G401.6 (cell line): Measurements from ENCODE around the gene RWDD4.
A peak's percentile ranks its signal among the peaks of the same experiment; 100 is the strongest.
"Not testable (repeated sequence)": the region's sequence is repeated elsewhere in the genome, so short reads cannot be mapped to it uniquely, and the experiment has no call there.

Source experiments
- FAIRE-seq: peaks from 2 replicates; lab custom pipeline; 2012; peaks lifted over from hg19 to GRCh38; lab: Jason Lieb, UNC

The RWDD4 gene

DNA sequence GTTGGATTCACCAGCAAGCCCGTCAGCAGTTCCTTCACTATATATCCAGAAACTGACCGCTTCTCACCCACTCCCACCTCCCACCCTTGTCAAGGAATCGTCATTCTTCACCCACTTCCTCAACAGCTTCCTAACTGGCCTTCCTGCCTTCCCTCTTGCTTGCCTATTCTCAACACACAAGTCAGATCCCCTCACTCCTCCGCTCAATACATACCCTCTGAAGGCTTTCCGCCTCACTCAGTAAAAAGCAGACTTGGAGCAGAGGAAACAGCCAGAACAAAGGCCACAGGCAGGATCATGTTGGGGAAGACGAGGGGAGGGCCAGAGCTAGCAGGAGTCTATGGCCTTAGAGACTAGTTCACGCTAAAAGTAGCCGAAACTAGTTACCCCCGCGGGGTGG, 23.7 kb downstream of the RWDD4 start:
- FAIRE-seq = no peak

DNA sequence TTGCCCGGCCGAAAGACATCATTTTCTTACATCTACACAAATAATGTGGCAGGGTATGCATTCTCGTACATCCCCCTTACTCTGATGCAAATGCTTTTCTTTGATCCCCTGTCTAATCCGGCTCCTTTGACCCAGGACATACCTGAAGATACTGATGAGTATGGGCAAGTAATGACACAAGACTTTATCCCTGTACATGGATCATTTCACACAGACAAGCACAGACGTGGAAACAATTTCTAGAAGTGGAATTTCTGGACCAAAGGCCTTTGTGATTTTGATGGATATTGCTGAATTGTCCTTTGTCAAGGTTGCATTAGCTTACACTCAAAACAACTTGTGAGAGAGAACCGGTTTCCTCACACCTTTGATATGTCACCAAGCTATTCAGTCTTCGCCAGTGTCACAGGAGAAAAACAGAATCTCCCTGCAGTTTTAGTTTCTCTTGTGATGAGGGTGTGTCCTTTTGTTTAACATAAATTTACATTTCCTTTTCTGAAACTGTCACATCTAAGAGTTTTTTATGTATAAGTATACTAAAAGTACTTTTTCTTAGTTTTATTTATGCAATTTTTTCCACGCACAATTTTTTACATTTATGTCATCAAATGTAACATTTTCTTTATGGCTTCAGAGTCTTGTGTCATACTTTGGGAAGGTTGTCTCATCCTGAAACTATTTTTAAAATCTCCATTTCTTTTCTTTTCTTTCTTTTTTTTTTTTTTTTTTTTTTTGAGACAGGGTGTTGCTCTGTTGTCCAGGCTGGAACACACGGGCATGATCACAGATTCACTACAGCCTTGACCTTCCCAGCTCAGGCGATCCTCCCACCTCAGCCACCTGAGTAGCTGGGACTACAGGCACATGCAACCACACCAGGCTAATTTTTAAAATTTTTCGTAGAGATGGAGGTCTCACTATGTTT, 25.2 kb downstream of the RWDD4 start:
- FAIRE-seq = peak; percentile 11

DNA sequence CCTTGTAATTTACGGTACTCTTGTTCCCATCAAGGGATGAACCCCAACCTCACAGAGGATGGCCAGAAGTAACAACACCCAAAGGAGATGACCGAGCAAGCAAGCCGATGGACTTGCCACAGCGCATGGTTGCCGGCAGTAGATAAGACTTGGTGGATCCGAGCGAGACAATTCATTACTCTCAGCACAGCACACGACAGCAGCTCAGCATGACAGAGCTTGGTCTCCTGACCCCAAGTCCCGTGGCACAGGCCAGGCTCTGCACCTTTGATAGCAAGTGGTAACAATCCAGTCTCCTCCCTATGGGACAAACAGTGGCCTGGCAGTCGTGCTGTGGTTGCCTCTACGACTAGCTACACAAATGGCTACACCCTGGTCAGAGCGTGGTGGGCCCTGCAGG, 26.3 kb downstream of the RWDD4 start:
- no peak for FAIRE-seq

DNA sequence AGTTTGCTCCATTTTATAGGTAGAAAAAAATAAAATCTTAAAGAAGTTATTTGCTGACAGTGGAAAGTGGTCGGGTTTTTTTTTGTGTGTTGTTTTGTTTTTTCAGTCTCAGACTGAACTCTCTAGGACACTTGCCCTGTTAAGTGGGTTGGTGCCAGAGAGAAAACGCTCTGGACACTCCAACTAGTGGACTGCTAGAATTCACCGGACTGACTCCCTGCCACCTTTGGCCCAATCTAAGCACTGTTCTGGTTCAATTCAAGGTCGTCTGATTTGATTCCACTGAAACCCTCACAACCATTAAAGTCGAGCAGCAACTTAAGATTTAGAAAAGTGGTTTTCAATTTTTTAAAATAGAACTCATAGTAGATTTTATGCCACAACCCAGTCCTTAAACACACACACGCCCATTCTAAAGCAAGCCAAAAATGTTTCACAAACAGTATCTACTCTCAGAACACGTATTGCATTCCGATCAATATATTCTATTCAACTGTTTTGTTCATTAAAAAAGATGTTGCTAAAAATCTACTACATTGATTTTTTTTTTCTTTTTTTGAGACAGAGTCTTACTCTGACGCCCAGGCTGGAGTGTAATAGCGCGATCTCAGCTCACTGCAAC, 27.3 kb downstream of the RWDD4 start:
- no peak for FAIRE-seq

DNA sequence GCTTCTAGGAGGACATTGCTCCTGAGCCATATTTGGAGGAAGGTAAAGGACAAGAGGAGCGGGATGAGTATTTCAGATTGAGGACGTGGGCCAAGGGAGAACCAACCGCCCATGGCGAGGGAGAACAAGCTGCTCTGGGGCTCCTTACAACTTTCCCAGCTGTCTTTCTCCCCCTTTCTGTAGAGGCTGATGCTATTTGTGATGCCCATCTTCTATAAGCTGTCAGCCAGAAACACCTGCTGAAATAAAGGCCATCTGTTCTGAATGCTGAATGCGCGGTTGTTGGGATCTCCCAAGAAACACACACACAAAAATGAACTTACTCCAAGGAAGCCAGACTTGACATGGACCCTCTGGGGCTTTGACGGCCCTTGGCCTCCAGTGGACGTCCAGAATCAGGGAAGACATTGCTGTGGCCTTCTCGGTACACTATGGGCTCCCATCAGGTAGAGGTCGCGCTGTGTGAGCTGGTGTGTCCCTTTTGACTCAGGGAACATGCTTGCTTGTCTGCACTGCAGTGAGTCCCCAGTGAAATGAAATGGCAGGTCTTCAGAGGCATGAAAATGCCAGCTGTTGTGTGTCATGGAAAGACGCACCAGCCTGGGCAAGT, 30.9 kb downstream of the RWDD4 start:
- FAIRE-seq = no peak

DNA sequence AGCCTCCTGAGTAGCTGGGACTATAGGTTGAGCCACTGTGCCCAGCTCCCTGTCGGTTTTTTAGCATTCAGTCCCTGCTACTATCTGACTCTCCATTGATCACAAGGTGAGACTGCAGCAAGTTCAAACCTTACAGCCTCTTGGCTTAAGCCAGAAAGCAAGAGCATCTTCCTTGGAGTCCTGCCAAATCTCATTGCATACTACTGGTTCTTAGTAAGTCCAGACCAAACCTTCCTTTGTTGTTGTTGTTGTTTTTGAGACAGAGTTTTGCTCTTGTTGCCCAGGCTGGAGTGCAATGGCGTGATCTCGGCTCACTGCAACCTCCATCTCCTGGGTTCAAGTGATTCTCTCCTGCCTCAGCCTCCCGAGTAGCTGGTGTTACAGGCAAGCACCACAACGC, 31.7 kb downstream of the RWDD4 start:
- FAIRE-seq = not testable (repeated sequence)

DNA sequence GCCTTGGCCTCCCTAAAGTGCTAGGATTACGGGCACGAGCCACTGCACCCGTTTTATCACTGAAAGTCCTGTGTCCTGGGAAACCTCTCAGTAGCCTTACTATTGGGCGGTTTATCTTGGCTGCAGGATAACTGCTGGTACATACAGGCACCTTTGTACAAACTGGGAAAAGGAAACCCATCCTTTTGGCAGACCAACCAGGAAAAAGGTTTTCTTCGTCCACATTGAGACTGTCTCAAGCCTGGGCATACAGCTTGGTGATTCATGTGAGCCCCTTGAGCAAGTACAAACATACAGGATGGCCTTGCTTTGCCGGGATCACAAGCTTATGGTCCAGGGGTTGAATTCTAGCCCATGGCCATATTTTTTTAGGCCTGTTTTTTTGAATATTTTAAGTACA, 32.8 kb downstream of the RWDD4 start:
- FAIRE-seq = no peak

DNA sequence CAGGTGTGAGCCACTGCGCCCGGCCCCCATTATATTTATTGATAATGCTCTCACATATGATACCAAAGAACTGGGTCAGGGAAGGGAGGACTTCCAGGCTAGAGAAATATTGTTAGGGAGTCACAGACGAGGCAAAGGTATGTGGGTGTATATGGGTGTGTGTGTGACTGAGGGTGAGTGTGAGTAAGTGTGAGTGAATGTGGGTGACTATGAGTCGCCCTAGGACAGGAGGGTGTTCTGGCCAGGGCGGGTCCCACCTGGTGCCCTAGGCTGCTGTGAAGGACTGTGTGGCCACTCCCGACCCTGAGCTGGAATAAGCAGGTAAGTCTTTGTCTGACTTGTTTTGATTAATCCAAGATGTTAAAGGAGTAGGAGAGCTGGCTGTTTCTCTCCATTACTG, 34.4 kb downstream of the RWDD4 start:
- FAIRE-seq = no peak

DNA sequence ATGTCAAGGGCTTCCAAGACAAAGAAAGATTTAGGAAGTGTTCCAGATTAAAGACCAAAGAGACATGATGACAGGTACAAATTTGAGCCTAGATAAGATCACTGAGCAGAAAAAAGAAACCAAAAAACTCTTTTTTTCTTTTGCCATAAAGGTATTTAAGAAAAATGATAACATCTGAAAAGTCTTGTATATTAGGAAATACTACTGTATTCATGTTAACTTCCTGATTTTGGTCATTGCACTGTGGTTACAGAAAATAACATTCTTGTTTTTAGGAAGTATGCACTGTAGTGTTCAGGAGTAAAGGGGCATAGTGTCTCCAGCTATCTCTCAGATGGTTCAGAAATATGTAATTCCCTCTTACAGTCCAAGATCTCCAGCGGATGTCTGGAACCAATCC, 37.1 kb downstream of the RWDD4 start:
- no peak for FAIRE-seq

DNA sequence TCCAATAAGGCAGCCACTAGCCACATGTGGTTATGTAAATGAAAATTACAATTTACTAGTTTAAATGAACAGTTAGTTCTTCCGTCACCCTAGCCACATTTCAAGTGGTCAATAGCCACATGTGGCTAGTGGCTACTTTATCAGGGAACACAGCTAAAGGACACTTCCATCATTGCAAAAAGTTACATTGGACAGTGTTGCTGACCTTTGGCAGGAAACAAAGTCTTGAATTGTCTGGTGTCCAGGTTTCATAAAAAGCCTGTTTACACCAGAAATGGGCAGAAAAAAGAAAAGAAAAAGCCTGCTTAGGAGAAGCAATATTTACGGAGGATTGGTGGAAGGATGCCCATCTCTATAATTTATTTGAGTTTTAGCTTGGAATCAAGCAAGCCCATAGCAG, 38.6 kb downstream of the RWDD4 start:
- no peak for FAIRE-seq

DNA sequence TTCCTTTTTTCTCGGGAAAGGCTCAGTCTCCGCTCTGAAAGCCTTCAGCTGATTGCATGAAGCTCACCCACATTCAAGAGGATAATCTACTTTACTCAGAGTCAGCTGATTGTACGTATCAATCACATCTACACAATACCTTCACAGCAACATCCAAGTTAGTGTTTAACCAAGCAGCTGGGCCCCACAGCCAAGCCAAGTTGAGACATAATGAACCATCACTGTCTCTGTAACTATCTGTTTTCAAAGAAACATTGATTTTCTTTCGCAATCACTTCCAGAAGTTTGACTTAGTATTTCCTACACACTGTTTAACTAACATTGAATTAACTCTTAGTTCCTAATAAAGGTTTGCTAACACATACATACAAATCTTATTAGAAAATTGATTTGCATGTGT, 40.3 kb downstream of the RWDD4 start:
- no peak for FAIRE-seq

DNA sequence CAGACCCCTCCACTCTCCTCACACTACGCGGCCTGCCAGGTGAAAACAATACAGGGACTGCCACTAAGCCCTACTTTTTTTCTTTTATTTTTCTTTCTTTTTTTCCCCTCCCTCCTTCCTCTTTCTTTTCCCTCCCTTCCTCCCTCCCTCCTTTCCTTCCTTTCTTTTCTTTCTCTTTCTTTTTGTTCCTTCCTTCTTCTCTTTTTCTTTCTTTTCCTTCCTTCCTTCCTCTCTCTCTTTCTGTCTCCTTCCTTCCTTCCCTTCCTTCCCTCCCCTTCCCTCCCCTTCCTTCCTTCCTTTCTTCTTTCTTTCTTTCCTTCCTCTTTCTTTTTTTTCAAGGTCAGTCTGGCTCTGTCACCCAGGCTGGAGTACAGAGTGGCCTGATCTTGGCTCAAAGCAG, 41.9 kb downstream of the RWDD4 start:
- no peak for FAIRE-seq

DNA sequence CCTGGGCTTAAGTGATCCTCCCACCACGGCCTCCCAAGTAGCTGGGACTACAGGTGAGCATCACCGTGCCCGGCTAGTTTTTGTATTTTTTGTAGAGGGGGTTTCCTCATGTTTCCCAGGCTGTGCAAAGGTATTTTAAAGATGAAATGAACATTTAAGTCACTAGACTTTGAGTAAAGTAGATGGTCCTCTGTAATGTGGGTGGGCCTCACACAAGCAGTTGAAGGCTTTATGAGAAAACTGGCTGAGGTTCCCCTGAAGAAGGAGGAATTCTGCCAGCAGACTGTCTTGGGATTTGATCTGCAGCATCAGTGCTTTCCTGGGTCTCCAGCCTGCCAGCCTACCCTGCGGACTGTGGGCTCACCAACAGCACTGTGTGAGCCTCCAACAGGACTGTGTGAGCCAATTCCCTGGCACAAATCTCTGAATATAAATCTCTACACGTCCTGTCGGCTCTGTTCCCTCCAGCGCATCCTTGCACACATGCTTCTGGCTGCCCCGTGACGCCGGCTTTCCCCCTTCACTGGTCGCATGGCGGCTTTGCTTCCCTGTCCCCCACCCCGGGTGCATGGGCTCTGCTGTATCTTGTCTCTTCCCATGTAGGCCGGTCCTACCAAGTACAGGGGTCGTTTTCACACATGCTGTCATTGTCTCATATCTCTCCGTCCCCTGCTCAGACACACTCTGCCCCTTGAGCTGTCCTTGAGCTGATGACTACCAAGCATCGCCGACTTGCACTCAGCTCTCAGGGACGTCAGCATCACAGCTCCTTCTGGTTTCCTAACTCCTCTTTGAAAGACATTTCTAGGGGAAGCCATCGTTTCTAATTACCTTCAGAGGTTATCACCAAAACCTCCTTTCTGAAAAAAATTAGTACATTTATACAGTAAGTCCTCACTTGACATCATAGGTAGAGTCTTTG, 46.4 kb downstream of the RWDD4 start:
- FAIRE-seq = no peak

DNA sequence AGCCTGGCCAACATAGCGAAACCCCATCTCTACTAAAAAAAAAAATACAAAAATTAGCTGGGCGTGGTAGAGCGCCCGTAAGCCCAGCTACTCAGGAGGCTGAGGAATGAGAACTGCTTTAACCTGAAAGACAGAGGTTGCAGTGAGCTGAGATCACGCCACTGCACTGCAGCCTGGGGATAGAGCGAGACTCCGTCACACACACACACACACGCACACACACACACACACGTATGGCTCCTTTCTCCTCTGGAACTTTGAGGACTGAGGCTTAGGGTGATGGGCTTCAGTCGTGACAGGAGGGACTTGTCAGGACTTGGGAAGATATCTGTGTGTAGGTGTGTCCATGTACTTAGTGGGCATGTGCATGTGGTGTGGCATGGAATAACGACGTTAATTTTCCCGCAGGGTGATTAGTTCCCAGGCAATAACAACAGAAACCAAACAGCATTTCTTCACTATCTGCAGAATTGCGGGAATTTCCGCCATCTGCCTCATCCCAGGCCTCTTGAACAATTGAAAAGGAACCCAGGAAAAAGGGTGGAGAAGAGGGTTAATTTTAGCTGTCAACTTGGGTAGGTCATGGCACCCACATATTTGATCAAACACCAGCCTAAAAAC, 47.7 kb downstream of the RWDD4 start:
- no peak for FAIRE-seq

DNA sequence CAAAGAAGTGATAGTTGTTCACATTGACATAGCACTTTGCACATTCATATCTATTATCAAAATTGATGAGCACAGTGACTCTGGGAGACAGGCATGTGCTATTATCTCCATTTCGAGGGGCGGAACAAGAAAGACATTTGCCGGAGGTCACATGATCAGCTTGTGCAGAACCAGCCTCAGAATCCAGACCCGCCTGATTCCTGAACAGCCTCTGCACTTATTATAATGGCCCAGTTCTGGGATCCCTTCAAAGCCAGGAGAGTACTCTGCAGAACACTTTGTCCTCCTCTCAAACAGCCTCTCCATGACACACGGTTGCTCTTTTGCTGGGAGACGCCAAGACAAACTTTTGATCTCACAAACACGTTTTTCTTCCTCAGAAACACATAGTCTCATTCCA, 48.4 kb downstream of the RWDD4 start:
- no peak for FAIRE-seq

DNA sequence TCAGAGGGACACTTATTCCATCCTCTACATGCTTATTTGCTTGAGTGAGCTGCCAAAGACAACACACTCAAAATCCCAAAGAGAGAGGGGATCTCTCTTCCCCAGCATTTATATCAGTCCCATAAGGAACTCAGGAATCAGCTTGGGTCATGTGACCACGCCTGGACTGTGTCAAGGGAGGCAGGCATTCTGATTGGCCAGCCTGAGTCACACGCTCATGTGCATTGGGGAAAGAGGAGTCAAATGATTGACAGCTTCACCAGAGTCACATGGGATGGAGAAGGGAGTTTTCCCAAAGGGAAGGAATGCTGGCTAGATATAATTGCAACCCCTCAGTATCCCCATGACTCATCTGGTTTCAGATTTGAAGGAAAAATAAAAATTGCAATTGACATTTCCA, 49.0 kb downstream of the RWDD4 start:
- no peak for FAIRE-seq

DNA sequence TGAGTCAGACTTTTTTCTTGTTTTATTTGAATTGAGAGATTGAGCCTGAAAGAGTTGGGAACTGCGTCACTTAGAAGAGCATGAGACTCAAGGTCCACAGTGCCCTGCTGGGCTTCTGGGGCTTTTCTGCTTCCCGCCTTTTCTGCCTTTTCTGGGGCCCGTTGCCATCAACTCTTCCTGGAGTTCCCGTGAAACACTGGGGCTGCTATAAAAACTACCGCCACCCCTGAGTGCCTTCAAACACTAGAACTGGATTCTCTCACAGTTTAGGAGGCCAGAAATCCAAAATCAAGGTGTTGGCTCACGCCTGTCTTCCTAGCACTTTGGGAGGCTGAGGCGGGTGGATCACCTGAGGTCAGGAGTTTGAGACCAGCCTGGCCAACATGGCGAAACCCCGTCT, 49.8 kb downstream of the RWDD4 start:
- no peak for FAIRE-seq

DNA sequence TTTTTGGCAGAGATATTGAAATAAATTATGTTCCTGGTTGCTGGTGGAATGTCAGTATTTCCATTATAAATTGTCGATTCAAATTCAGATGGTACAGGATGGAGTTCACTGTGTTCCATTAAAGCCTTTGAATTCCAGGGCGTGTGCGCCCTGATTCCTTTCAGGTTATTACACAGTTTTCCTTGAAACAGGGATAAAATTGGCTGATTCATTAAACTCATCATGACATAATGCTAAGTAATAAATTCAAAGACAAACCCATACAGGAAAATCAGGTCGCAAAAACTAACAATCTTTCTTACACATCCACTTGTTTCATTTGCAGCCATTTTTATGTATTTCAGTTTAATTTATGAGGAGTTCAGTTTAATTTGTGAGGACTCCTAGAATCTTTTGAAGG, 51.1 kb downstream of the RWDD4 start:
- FAIRE-seq = no peak

DNA sequence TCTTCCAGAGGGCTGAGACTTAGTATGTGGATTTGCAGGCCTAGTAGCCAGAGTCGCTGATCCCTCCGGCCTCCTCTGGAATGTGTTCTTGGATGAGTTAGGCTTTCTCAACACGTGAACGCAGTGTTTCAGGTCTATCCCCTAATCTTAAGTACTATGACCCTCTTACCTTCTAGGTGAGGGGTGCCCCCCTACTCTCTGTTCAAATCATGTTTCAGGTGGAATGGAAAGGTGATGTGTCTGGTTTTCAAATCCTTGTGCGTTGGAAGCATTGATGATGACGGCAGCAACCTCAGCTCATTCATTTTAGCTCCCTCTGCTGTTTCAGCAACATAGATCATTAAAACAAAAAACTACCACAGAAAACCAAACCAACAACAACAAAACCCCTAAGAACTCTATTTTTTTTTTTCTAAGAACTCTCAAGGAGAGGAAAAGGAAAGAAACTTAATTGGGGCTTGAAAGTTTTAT, 56.4 kb downstream of the RWDD4 start:
- FAIRE-seq = peak; percentile 87

DNA sequence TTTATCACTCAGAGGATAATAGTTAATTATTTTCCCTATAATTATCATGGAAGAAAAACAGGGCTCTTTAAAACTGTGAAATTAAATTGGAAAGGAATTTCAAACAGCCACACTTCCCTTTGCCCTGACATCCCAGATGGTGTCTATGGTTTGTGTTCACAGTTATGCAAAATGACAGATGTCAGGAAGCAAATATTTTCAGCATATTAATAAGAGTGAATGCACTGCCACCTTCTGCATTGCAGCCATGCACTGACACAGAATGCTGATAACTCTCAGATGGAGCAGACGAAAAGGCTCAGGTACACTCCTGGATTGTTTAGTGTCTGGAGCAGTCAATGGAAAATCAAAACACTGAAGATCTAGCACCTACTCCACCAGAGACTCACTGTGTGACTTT, 57.6 kb downstream of the RWDD4 start:
- no peak for FAIRE-seq

DNA sequence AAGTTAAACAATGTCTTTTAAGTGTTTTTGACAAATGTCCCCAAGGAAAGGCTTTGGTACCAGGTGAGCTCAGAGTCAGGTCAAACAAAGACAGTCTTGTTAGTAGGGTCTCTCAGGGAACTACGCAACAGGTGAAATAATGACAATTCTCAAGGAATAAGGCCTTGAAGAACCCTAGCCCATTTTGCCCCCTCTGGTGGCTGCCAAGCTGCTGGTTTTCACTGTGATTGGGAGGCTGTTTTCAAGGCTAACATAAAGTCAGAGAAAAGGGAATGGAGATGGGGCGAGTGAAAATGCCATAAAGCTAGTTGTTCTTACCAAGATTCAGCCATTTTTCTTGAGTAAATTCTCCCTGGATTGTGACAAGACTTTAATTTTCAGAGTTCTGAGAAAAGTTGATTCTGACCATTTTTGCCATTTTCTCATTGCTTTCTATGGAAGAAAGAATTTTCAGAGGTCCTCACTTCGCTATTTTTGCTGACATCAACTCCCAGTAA, 58.7 kb downstream of the RWDD4 start:
- no peak for FAIRE-seq

DNA sequence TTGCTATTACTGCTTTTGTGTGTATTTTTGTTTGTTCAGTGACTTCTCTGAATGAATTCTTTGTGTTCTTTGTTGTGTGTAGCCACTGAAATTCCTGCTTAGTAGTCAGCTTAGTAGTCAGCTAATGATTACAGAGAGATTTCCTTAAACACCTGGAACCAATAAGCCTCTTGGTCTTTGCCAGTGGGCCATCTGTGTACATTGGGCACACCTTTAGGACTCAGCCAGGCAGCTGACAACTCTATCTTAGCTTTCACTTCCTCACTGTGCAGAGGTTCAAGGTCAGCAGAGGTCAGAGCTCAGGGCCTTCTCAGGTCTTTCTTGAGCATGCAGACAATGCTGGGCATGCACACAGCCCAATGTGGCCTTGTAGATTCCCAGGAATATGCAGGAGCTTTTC, 59.3 kb downstream of the RWDD4 start:
- no peak for FAIRE-seq
